NAMALWA (cell line): ENCODE results near the gene SLC25A23.
"Not testable (repeated sequence)": the region's sequence is repeated elsewhere in the genome, so short reads cannot be mapped to it uniquely, and the experiment has no call there.

Experiments used
- DNase-seq: peaks from one replicate; pipeline ENCODE4 v3.0.0-alpha.2; 2015; ENCODE audit warnings: low spot score

SLC25A23 gene

GRCh38 chr19:6457958-6458694 lies 1.5 kb downstream of the SLC25A23 start:
- no peak for DNase-seq

GRCh38 chr19:6455924-6456323 lies 3.7 kb downstream of the SLC25A23 start:
- no peak for DNase-seq

GRCh38 chr19:6453951-6454565 lies 5.5 kb downstream of the SLC25A23 start:
- DNase-seq: no peak

- no peak for DNase-seq
Observed at GRCh38 chr19:6452899-6453298, 6.7 kb downstream of the SLC25A23 start.

- no peak for DNase-seq
Observed at GRCh38 chr19:6452223-6452614, 7.4 kb downstream of the SLC25A23 start.

GRCh38 chr19:6451583-6452222 lies 7.9 kb downstream of the SLC25A23 start:
- DNase-seq: no peak

- no peak for DNase-seq
Observed at GRCh38 chr19:6450166-6450565, 9.4 kb downstream of the SLC25A23 start.

- DNase-seq: no peak
Observed at GRCh38 chr19:6448045-6448444, 11.5 kb downstream of the SLC25A23 start.

- DNase-seq: no peak
Observed at GRCh38 chr19:6446452-6446851, 13.1 kb downstream of the SLC25A23 start.

GRCh38 chr19:6443986-6444385 lies 15.6 kb downstream of the SLC25A23 start:
- DNase-seq: no peak

- DNase-seq: no peak
Observed at GRCh38 chr19:6442087-6442688, 17.4 kb downstream of the SLC25A23 start.

GRCh38 chr19:6440905-6441304 lies 18.7 kb downstream of the SLC25A23 start:
- no peak for DNase-seq

GRCh38 chr19:6439743-6440142 lies 19.8 kb downstream of the SLC25A23 start:
- DNase-seq: no peak

GRCh38 chr19:6433663-6434062 lies 25.9 kb downstream of the SLC25A23 start, which contains the start of gene SLC25A41:
TSS of gene SLC25A41 (minus strand) at chr19:6433763. CDS start at chr19:6433693, 70 bp downstream.
- DNase-seq: no peak

- DNase-seq: no peak
Observed at GRCh38 chr19:6433165-6433564, 26.4 kb downstream of the SLC25A23 start.

GRCh38 chr19:6431891-6432290 lies 27.7 kb downstream of the SLC25A23 start:
- no peak for DNase-seq

GRCh38 chr19:6429419-6430221 lies 30.0 kb downstream of the SLC25A23 start:
- no peak for DNase-seq

- DNase-seq: not testable (repeated sequence)
Observed at GRCh38 chr19:6428692-6429418, 30.7 kb downstream of the SLC25A23 start.

GRCh38 chr19:6427131-6427530 lies 32.5 kb downstream of the SLC25A23 start:
- DNase-seq: no peak

GRCh38 chr19:6425732-6426620 lies 33.6 kb downstream of the SLC25A23 start:
- peak; percentile 48 for DNase-seq
